HG03103 (cell line): ENCODE results near the gene STPG3.

Source experiments
- ATAC-seq: cut with Tn5 transposase; IDR thresholded peaks from one replicate; pipeline ENCODE4 v1.9.1; 2021; ENCODE audit warnings: low read depth; ENCODE audit not compliant: unreplicated experiment

Gene STPG3

DNA sequence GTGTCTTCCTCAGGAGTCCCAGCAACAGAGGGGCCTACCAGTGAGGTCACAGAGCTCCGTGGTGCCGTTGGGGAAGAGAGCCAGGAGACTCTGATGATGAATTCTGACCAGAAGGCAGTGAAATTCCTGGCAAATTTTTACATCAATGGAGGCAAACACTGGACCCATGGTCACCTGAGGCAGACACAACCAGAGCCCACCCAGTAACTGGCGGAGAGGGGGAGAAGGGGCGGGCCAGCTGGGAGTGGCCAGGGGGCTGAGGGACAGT is at the start of gene STPG3:
Gene STPG3 (plus strand): TSS at position 93 of the 268 bp plus-strand sequence. CDS start 1 bp downstream, at position 94.
- no peak for ATAC-seq

GRCh38 chr9:137202966-137203365 is 48.1 kb upstream of the STPG3 start:
- ATAC-seq = no peak

DNA sequence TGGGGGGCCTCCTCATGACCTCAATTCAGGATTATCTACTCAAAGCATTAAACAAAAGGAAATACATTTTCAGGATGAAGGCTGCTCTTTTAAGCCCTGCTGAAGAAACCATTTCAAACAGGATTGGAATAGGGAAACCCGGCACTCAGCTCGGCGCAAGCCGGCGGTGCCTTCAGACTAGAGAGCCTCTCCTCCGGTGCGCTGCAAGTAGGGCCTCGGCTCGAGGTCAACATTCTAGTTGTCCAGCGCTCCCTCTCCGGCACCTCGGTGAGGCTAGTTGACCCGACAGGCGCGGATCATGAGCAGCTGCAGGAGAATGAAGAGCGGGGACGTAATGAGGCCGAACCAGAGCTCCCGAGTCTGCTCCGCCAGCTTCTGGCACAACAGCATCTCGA is 46.4 kb upstream of the STPG3 start:
- no peak for ATAC-seq

GRCh38 chr9:137205126-137206069 is 45.7 kb upstream of the STPG3 start, which contains the start of the genes NDOR1 and TMEM203:
Gene NDOR1 (plus strand): TSS chr9:137205700. CDS start chr9:137205778, 78 bp downstream.
Gene TMEM203 (minus strand): TSS chr9:137205648. CDS start chr9:137205414, 234 bp downstream.
- ATAC-seq = no peak

DNA sequence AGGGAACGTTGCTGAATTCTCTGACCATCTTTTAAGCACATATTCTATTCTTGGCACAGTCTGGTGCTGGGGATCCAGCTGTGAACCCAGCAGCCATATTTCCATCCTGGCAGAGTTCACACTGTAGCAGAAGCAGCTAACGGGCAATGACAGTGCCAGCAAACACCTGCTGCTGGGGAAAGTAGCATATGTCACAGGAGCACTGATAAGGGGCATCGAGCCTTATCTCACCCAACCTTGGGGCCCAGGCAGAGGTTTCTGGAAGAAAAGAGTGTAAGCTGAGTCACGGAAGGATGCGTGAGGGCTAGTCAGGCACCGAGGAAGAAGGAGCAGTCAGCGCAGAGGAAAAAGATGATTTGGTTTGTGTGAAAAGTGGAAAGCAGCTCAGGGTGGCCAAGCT is 44.5 kb upstream of the STPG3 start:
- no peak for ATAC-seq

GRCh38 chr9:137211532-137211931 is 39.6 kb upstream of the STPG3 start:
- no peak for ATAC-seq

DNA sequence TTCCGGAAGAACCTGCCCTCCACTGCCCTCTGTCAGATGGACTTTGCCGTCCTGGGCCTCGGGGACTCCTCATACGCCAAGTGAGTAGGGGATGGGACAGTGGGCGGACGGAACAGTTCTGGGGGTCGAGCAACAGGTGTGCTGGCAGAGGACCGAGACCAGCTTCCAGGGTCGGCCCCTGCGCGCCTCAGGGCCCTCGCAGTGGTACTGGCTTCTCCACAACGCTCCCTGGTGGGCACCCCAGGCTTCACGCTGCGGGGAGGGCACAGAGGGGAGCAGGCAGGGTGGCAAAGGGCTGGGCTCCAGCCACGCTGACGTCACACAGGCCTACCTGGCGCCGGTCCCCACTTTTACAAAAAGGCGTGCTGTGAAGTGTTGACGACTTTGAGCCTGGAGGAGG is 38.6 kb upstream of the STPG3 start:
- ATAC-seq = no peak

DNA sequence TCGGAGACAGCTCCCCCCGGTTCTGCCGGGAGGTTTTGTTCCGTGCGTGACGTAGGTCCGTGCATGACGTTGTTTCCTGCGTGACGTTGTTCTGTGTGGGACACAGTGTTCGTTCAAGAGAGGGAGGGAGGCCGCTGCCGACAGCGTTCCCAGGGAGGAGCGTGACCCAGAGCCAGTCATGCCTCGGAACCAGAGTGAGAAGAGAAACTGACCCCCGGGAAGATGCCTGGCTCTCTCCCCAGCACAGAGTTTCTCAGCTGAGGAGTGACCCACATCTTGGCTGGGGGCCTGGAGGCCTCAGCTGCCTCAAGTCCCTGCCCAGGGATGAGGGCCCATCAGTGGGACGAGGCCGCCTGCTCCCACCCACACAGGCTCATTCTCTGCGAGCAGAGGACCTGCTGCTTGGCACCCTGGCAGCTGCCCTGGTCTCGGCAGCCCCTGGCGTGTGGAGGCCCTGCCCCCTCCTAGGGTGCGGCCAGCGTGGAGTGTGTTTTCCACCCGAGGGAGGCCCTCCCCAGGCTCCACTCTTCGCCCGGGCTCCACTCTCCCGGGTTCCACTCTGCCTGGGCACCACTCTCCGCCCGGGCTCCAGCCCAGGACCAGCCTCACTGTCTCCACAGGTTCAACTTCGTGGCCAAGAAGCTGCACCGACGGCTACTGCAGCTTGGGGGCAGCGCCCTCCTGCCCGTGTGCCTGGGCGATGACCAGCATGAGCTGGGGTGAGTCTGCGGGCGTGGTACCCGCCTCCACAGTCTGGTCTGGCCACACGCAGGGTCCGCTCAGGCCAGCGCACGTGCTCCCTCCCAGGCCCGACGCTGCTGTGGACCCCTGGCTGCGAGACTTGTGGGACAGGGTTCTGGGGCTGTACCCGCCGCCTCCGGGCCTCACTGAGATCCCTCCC is 37.7 kb upstream of the STPG3 start:
- ATAC-seq = no peak

- ATAC-seq = no peak
Measured at GRCh38 chr9:137214620-137215019, 36.5 kb upstream of the STPG3 start.

DNA sequence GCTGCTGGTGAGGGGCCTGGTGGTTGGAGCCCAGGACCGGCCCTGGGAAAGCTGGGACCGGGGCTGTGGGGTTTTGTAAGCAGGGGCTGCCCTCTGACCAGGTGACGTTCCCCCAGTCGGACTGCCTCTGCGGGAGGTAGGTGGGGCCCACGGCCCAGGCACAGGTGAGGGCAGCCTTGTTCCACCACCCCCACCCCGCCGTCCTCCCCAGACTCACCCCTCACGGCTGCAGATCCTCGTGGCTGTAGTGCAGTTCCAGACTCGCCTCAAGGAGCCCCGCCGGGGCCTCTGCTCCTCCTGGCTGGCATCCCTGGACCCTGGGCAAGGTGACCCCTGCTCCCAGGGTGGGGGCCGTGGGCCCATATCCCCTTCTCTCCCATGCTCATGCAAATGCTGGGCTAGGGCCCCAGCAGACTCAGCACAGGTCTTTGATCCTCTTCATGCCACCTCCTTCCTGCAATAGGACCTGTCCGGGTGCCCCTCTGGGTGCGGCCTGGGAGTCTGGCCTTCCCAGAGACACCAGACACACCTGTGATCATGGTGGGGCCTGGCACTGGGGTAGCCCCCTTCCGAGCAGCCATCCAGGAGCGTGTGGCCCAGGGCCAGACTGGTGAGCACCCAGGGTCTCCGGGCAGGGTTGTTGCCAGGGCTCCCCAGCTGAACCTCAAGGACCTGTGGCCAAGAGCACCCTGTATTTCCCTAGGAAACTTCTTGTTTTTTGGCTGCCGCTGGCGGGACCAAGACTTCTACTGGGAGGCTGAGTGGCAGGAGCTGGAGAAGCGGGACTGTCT is 35.7 kb upstream of the STPG3 start:
- no peak for ATAC-seq

- ATAC-seq = no peak
Measured at GRCh38 chr9:137216188-137216965, 34.7 kb upstream of the STPG3 start.

- no peak for ATAC-seq
Measured at GRCh38 chr9:137217276-137218211, 33.5 kb upstream of the STPG3 start.

GRCh38 chr9:137218212-137218753 is 32.8 kb upstream of the STPG3 start:
- ATAC-seq = no peak

DNA sequence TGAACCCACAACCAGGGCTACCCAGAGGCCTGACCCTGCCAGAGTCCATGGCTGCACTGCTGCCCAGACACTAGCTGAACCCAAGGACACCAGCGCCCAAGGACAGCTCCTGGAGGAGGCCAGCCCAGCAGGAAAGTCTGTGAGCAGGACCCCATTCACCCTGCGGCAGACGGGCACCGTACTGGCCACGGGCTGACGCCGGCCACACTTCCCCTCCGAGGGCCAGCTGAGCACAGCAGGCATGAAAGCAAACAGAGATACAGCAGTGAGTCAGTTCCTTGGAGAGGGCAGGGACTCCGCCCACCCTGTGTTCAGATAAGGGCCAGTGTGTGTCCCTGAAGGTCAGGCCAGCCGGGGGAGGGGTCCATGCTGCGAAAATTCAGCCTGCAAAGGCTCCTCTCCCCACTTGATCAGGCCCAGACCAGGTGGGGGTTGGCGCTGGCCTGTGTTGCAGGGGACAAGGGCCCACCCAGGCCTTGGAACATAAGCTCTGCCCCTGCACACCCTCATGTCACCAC is 32.3 kb upstream of the STPG3 start:
- ATAC-seq = no peak

DNA sequence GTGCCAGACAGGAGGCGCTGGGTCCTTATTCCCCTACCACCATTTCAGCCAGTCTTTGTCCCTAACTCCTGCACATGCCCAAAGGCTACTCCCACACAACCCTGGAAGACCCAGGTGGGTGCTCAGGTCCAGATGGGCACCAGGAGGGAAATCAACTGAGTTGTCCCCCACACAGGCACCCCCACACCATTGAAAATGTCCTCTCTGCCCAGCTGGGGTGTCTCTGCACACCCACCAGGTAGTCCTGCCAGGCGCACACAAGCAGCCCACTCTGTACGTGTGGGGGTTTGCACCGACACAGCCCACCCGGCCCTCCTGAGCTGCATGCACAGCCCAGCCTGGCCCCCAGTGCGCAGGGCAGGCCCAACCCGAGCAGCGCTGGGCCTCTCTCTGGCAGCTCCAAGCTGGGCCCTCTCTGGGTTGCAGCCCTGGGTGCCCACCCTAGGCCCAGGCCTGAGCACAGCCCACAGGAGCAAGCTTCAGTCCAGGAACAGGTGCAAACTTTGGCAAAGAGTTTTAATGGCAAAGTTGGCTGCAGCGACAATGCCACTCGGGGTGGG is 31.2 kb upstream of the STPG3 start:
- ATAC-seq = no peak

- no peak for ATAC-seq
Measured at GRCh38 chr9:137220317-137221094, 30.6 kb upstream of the STPG3 start.

GRCh38 chr9:137221095-137221505 is 30.0 kb upstream of the STPG3 start:
- no peak for ATAC-seq
